Transverse colon (tissue), 3 donors: ENCODE data around the gene NR3C2.

ENCODE experiments used
- POLR2A ChIP-seq: fragments of 450-650 bp; IDR thresholded peaks from one replicate; pipeline ENCODE4 v1.6.1; 2016; ENCODE audit warnings: antibody characterized with exemption, mild to moderate bottlenecking, moderate library complexity
- TF ChIP-seq, protein P1 (sequence below), 5 experiments: fragments of 200-600 bp in 3 of 5; fragments of 450-650 bp in 2 of 5; sonication (generic) in 3 of 5; IDR thresholded peaks; 1 replicate in 2 of 5; 2 replicates in 3 of 5; pipeline ENCODE4 v1.5.1; 2016 to 2017; ENCODE audit warnings: antibody characterized with exemption in 5 of 5, inconsistent platforms in 3 of 5, mild to moderate bottlenecking in 2 of 5, moderate library complexity in 1 of 5

DNA sequence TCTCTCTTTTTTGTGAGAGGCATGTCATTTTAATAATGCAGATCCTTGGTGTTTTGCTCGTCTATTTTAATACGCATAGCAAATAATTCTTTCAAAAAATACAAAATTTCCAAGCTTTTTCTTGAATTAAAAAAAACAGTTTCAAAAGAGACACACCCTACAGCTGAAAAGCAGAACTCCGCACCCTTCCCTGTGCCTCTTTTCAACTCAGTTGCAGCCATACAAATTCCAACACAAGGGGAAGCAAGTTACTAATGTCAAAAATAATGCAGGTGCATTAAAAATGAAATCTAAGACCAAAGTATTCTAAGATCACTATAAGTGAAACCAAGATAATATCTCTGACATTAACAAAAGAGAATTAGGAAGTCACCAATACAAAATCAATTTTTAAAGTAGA lies 66.6 kb downstream of the NR3C2 start:
- no peak for TF ChIP-seq POLR2A
- TF ChIP-seq, protein P1, sequence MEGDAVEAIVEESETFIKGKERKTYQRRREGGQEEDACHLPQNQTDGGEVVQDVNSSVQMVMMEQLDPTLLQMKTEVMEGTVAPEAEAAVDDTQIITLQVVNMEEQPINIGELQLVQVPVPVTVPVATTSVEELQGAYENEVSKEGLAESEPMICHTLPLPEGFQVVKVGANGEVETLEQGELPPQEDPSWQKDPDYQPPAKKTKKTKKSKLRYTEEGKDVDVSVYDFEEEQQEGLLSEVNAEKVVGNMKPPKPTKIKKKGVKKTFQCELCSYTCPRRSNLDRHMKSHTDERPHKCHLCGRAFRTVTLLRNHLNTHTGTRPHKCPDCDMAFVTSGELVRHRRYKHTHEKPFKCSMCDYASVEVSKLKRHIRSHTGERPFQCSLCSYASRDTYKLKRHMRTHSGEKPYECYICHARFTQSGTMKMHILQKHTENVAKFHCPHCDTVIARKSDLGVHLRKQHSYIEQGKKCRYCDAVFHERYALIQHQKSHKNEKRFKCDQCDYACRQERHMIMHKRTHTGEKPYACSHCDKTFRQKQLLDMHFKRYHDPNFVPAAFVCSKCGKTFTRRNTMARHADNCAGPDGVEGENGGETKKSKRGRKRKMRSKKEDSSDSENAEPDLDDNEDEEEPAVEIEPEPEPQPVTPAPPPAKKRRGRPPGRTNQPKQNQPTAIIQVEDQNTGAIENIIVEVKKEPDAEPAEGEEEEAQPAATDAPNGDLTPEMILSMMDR (IDR thresholded peaks at IDR 0.05), result no peak
